Pulmonary artery endothelial cell (primary cell): ENCODE measurements around the gene FKBP4. TPM values are rescaled to one million over a fixed set of nuclear protein-coding genes. Genes with fewer than 3 reads are reported as not detected.
A peak's percentile ranks its signal among the peaks of the same experiment; 100 is the strongest.

Source experiments
- DNase-seq: peaks from one replicate; pipeline ENCODE4 v3.0.0-alpha.2; 2011; ENCODE audit warnings: low read depth, low spot score
- total RNA-seq: library from RNA; depleted of rRNA; stranded (reverse); fragments of >200 nt; gene quantifications from 2 replicates; pipeline ENCODE4 v1.2.3, GENCODE V29; 2014

The FKBP4 gene
- total RNA-seq, 1 donor from 2014 or later, result 53.5 TPM

DNA sequence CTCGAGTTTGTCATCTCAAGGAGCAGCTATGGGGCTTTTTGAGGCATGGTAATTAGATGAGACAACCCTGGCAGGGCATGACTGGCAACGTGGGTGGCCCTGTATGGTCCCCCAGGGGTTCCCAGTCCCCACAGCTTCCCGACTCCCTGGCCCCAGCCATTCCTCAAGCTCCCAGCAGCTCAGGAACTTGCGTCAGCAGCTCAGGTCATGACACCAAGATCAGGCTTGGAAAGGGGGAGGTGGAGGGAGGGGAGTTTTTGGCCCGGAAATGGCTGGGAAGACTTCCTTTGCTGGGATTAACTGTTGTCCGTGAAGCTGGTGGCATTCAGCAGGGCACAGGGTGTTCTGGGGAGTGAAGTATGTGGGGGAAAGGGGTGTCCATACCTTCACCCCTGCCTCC lies 50.5 kb downstream of the FKBP4 start:
- DNase-seq, result peak; percentile 49

DNA sequence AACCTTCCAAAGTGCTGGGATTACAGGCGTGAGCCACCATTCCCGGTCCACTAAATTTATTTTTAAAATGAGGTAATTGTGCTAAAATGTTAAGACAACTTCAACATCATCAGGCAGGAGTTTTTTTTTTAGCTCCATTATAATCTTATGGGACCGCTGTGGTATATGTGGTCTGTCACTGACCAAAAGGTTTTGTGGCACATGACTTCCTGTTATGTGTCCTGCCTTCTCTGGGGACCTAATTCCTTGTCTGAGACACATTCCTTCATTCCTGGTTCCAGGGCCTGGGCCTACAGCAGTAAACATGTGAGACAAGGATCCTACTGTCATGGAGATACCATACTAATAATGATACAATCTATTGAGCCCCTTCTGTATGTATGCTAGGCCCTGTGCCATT lies 57.2 kb downstream of the FKBP4 start:
- no peak for DNase-seq

DNA sequence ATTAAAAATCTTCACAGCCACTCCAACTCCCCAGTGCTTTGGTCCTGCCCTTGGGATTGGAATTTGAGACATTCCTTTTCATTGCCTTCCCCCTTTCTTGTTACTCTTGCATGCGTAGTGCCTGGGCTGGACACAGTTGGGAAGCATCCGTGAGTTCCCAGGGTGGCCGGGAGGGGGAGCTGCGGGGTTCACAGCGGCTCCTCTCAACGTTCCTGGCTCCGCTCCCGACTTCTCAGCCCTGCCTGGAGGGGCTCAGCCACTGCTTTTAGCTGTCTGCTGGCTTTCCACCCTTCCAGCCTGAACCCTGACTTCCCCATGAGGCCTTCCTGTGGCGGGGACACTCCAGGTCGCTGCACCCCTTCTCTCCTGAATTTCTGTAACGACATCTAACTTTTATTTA lies 58.9 kb downstream of the FKBP4 start:
- DNase-seq, result no peak

Other genes with a start within 250 kb of the FKBP4 start
- gene ITFG2, start 17.7 kb downstream of the FKBP4 start, total RNA-seq, result 11.1 and 15.9 TPM in 2 replicates
- not detected in 2 replicates for gene NRIP2, start 40.1 kb downstream of the FKBP4 start, total RNA-seq
- gene TEX52, start 62.1 kb downstream of the FKBP4 start, total RNA-seq, result not detected in 2 replicates
- 6.3 and 16.5 TPM in 2 replicates for gene FOXM1, start 82.2 kb downstream of the FKBP4 start, total RNA-seq
- 19.5 and 27.9 TPM in 2 replicates for gene RHNO1, start 82.3 kb downstream of the FKBP4 start, total RNA-seq
- 14.3 and 17.3 TPM in 2 replicates for gene TULP3, start 95.9 kb downstream of the FKBP4 start, total RNA-seq
- 26.2 and 29.1 TPM in 2 replicates for gene TEAD4, start 164.4 kb downstream of the FKBP4 start, total RNA-seq